K562 (cell line): ENCODE data around the gene MAPK8IP1. TPM values are rescaled to one million over a fixed set of nuclear protein-coding genes. Genes with fewer than 3 reads are reported as not detected.

Source experiments
- ATAC-seq: fragments of 200-7000 bp; cut with Tn5 transposase; 3 replicates; pipeline ENCODE4 v1.9.1; 2020; ENCODE audit warnings: moderate library complexity
- BruUV-seq: library from RNA; stranded (reverse); fragments of 400-500 nt; replicated peaks from 2 replicates; lab custom pipeline; 2021; lab: Mats Ljungman, UMichigan
- CTCF ChIA-PET: fragments of 300-600 bp; formaldehyde crosslinking; extraction: SDS; loops from one replicate; lab custom pipeline; 2021; ENCODE audit warnings: low intra/inter-chr PET ratio; lab: Yijun Ruan, JAX
- POLR2A ChIA-PET: fragments of 300-600, 350-650 bp; sonication (Branson Sonifier 250); formaldehyde crosslinking; extraction: SDS; loops from one replicate; lab custom pipeline; 2021; ENCODE audit warnings: antibody characterized with exemption, inconsistent platforms; lab: Yijun Ruan, JAX
- DNase-seq, 4 experiments: peaks; one replicate each; pipeline versions ENCODE4 v3.0.0 to v3.0.0-alpha.2; 2011 to 2018; ENCODE audit warnings: low spot score in 3 of 4, mixed read lengths in 3 of 4; ENCODE audit errors: extremely low read depth in 1 of 4
- FAIRE-seq: peaks from 2 replicates; lab custom pipeline; 2011; peaks lifted over from hg19 to GRCh38; lab: Jason Lieb, UNC
- H2AFZ ChIP-seq: 2 replicates; pipeline ENCODE4 v1.6.0; 2011; ENCODE audit warnings: low read depth, low read length, control low read depth, inconsistent platforms
- H3K27ac ChIP-seq: fragments of 200-600 bp; 3 replicates; pipeline ENCODE4 v1.8.0; 2011; ENCODE audit warnings: low read depth, mild to moderate bottlenecking, control low read depth, inconsistent platforms, low read length, moderate library complexity, mixed read lengths; ENCODE audit errors: extremely low read depth
- H3K27me3 ChIP-seq, 2 experiments: fragments of 300-600 bp in 1 of 2; 2 replicates in 1 of 2; 3 replicates in 1 of 2; pipeline versions ENCODE4 v1.6.0 to v1.8.0; 2011; ENCODE audit warnings: inconsistent platforms in 2 of 2, low read length in 2 of 2, mild to moderate bottlenecking in 1 of 2, mixed read lengths in 1 of 2, moderate library complexity in 1 of 2; ENCODE audit not compliant: control insufficient read depth in 2 of 2, insufficient read depth in 2 of 2
- H3K36me3 ChIP-seq: fragments of 300-600 bp; 3 replicates; pipeline ENCODE4 v1.8.0; 2011; ENCODE audit warnings: mild to moderate bottlenecking, low read length, inconsistent platforms; ENCODE audit not compliant: control insufficient read depth, insufficient read depth
- H3K4me1 ChIP-seq, 2 experiments: fragments of 200-600 bp in 1 of 2; replicated peaks in 1 of 2; 2 replicates in 1 of 2; 3 replicates in 1 of 2; pipeline versions ENCODE4 v1.5.1 to v1.8.0; 2011; ENCODE audit warnings: inconsistent platforms in 2 of 2, low read length in 2 of 2, mild to moderate bottlenecking in 1 of 2, mixed read lengths in 1 of 2, moderate library complexity in 1 of 2; ENCODE audit not compliant: control insufficient read depth in 2 of 2, insufficient read depth in 2 of 2
- H3K4me2 ChIP-seq: 2 replicates; pipeline ENCODE4 v1.6.1; 2011; ENCODE audit warnings: low read length, control low read depth, inconsistent platforms, mixed read lengths; ENCODE audit not compliant: insufficient read depth
- H3K4me3 ChIP-seq: fragments of 200-600 bp; sonication (generic), shearing (Covaris generic); 2 replicates; pipeline ENCODE4 v1.5.1; 2016; ENCODE audit warnings: control low read depth, inconsistent platforms
- H3K79me2 ChIP-seq: fragments of 200-600 bp; 3 replicates; pipeline ENCODE4 v1.8.0; 2011; ENCODE audit warnings: low read length, inconsistent platforms; ENCODE audit not compliant: control insufficient read depth, insufficient read depth
- H3K9ac ChIP-seq, 2 experiments: 2 replicates each; pipeline versions ENCODE4 v1.6.0 to v1.6.1; 2011; ENCODE audit warnings: low read depth in 2 of 2, low read length in 2 of 2, control low read depth in 1 of 2, inconsistent platforms in 1 of 2, mild to moderate bottlenecking in 1 of 2, mixed read lengths in 1 of 2; ENCODE audit not compliant: insufficient read depth in 1 of 2
- H3K9me1 ChIP-seq: one replicate; pipeline ENCODE4 v1.6.0; 2011; ENCODE audit warnings: inconsistent platforms, mild to moderate bottlenecking, low read length, moderate library complexity; ENCODE audit not compliant: control insufficient read depth, insufficient read depth
- H3K9me3 ChIP-seq: replicated peaks from 2 replicates; pipeline ENCODE4 v1.5.1; 2011; ENCODE audit warnings: low read depth, low read length, inconsistent platforms; ENCODE audit not compliant: control insufficient read depth, insufficient read depth
- H4K20me1 ChIP-seq: replicated peaks from 2 replicates; pipeline ENCODE4 v1.6.1; 2011; ENCODE audit warnings: low read length, inconsistent platforms, mixed read lengths; ENCODE audit not compliant: control insufficient read depth, insufficient read depth
- CREB3L1 ChIP-seq: fragments of 450-650 bp; IDR thresholded peaks from 2 replicates; pipeline ENCODE4 v1.6.1; 2014; ENCODE audit warnings: low read depth, mild to moderate bottlenecking, moderate library complexity, borderline replicate concordance
- CREB5 ChIP-seq: fragments of 250-450 bp; sonication (Bioruptor Pico); IDR thresholded peaks from 2 replicates; pipeline ENCODE4 v1.5.0; 2020; ENCODE audit warnings: mild to moderate bottlenecking
- DIDO1 ChIP-seq: fragments of 450-650 bp; IDR thresholded peaks from 2 replicates; pipeline ENCODE4 v1.6.1; 2016; ENCODE audit warnings: low read depth, missing biosample characterization, missing genetic modification characterization
- ESRRA ChIP-seq: fragments of 450-650 bp; IDR thresholded peaks from 2 replicates; pipeline ENCODE4 v1.6.1; 2014; ENCODE audit warnings: low read depth, mild to moderate bottlenecking, moderate library complexity, borderline replicate concordance
- FUS ChIP-seq: fragments of 200-400 bp; formaldehyde crosslinking; optimal IDR thresholded peaks from 2 replicates; pipeline ENCODE3; 2017; ENCODE audit warnings: low read depth, low read length
- HMGN3 ChIP-seq: IDR thresholded peaks from 2 replicates; pipeline ENCODE4 v1.6.1; 2011; ENCODE audit warnings: borderline replicate concordance, low read depth, mild to moderate bottlenecking, mixed read lengths, low read length; ENCODE audit not compliant: insufficient read length; ENCODE audit errors: extremely low read depth
- NELFE ChIP-seq: IDR thresholded peaks from 2 replicates; pipeline ENCODE4 v1.6.1; 2011; ENCODE audit warnings: mild to moderate bottlenecking; ENCODE audit not compliant: insufficient read depth, insufficient read length
- SIX5 ChIP-seq, 2 experiments: IDR thresholded peaks; 2 replicates each; pipeline ENCODE4 v1.6.1; 2011; ENCODE audit warnings: low read length in 2 of 2, borderline replicate concordance in 1 of 2, low read depth in 1 of 2, mild to moderate bottlenecking in 1 of 2, moderate library complexity in 1 of 2; ENCODE audit not compliant: insufficient read depth in 1 of 2
- SMAD4 ChIP-seq: fragments of 250-450 bp; sonication (Bioruptor Pico); conservative IDR thresholded peaks from 2 replicates; pipeline ENCODE4 v1.8.0; 2021; ENCODE audit warnings: inconsistent platforms, mild to moderate bottlenecking, moderate library complexity
- XRCC4 ChIP-seq: IDR thresholded peaks from one replicate; pipeline ENCODE4 v1.6.1; 2011; ENCODE audit not compliant: insufficient read depth, insufficient read length; ENCODE audit errors: extremely low read depth
- ZNF311 ChIP-seq: fragments of 250-450 bp; sonication (Bioruptor Pico); IDR thresholded peaks from 2 replicates; pipeline ENCODE4 v1.4.0; 2020; ENCODE audit warnings: mild to moderate bottlenecking, moderate library complexity
- WGBS: fragments of 100-300 bp; shearing (Covaris generic); methylation state at CpG from one replicate; pipeline ENCODE4 v1.1.6; 2016; ENCODE audit warnings: low coverage, mixed read lengths; ENCODE audit not compliant: insufficient coverage; ENCODE audit errors: missing lambda C conversion rate; 5-methylcytosine and 5-hydroxymethylcytosine counted together
- in situ Hi-C: fragments of 300-500 bp; cut with MboI; formaldehyde crosslinking; loops from 4 replicates; pipeline ENCODE4 v1.15.0; 2018; ENCODE audit warnings: inconsistent platforms, mixed read lengths
- intact Hi-C: fragments of 100-400 bp; cut with micrococcal nuclease; formaldehyde crosslinking; loops from 2 replicates; pipeline ENCODE4 v1.14.2; 2022
- polyA plus RNA-seq, 8 experiments: library from polyadenylated mRNA; depleted of rRNA in 4 of 8; stranded (reverse) in 5 of 8; unstranded in 3 of 8; fragments of >200 nt; fragmentation: Nextera tagmentation in 2 of 8; fragmentation: Illumina TruSeq in 1 of 8; extraction: Ambion mirVana in 2 of 8; extraction: Trizol in 1 of 8; gene quantifications; 2 replicates each; pipeline versions ENCODE4 v1.2.1 to v1.2.3, GENCODE V29; 2011 to 2014; ENCODE audit warnings: inconsistent platforms in 1 of 8, missing spikeins in 1 of 8
- total RNA-seq, 7 experiments: library from RNA; depleted of rRNA in 6 of 7; stranded (reverse); fragments of >200 nt in 6 of 7; fragmentation: Illumina TruSeq in 2 of 7; extraction: Trizol in 2 of 7; gene quantifications; 2 replicates each; pipeline versions ENCODE4 v1.2.1 to v1.2.3, GENCODE V29; 2011 to 2021; ENCODE audit warnings: low replicate concordance in 1 of 7

Gene MAPK8IP1
- total and polyA plus RNA-seq, 9 of the 15 experiments (the other 6 are each of a cell fraction or from before 2014, with no cell fraction given), result 0.13 to 6.9 (median 2.5) TPM

GRCh38 chr11:45848654-45849081 is 36.8 kb upstream of the MAPK8IP1 start:
- no peak for FAIRE-seq
- CTCF ChIA-PET, result no interaction called here
- Histone ChIP-seq H3K79me2 (peaks cover 61% of the 10 kb centered on the region), H3K9ac (peak overlapping the region; percentile 62 to 88; a peak in 3 of 4 replicates), H4K20me1 (peaks cover 29% of the 10 kb centered on the region), H2AFZ (peak overlapping the region; percentile 14; the same call in 1 of the 2 replicates), H3K4me1 (peaks cover 14 to 18% of the 10 kb centered on the region in 2 experiments), H3K9me3 (no peaks in the 10 kb centered on the region), H3K27ac (no peak overlapping the region), H3K4me2 (peak overlapping the region; percentile 99), H3K36me3 (peaks cover 18% of the 10 kb centered on the region; the same call in 2 of the 3 replicates)
- intact Hi-C loops, result loop anchor here (5.0 kb wide), 1 partner anchor 41 kb away; the partner anchor contains the start of gene SLC35C1
- BruUV-seq, result TSS peak; percentile 53
- no peak for DNase-seq
- in situ Hi-C loops, result no loop called here
- TF ChIP-seq SIX5 (IDR thresholded peaks at IDR 0.05; ENCODE audit: borderline replicate concordance in 1 of 2, insufficient read depth in 1 of 2, low read depth in 1 of 2, low read length in 2 of 2) (no peak), HMGN3 (no peak), CREB3L1 (no peak), DIDO1 (no peak), ZNF311 (CRISPR knock-in tag) (no peak), SMAD4 (CRISPR knock-in tag) (no peak), FUS (no peak), NELFE (no peak), ESRRA (no peak), XRCC4 (no peak), CREB5 (CRISPR knock-in tag) (no peak)
- TF ChIP-seq, all 486 proteins: peak for 0
- Histone ChIP-seq H3K4me3 (peak overlapping the region; percentile 100), H3K9me1 (no peaks in the 10 kb centered on the region), H3K27me3 (no peaks in the 10 kb centered on the region)
- ATAC-seq, result no peak
- POLR2A ChIA-PET, result no interaction called here
- WGBS, result 32% methylated on average over 8 of the region's 8 CpGs
